ENCODE measurements around the gene GRIK2. TPM values are rescaled to one million over a fixed set of nuclear protein-coding genes. Genes with fewer than 3 reads are reported as not detected.

The GRIK2 gene
- total and polyA plus RNA-seq, 2 of the 4 experiments (the other 2 are of a cell fraction), result 8.2 to 15.2 TPM

- ChIA-PET POLR2A (ENCODE audit: unreplicated experiment) (no interaction called here), CTCF (no interaction called here)
- Histone ChIP-seq H3K18ac (ENCODE audit: low read depth, low read length) (no peak overlapping the region), H3K36me3 (ENCODE audit: control insufficient read depth, insufficient read depth, low read length) (no peaks in the 10 kb centered on the region), H2AK9ac (replicated peaks; ENCODE audit: low read depth, low read length, poor library complexity) (no peak overlapping the region), H2BK15ac (ENCODE audit: low read depth, low read length) (no peak overlapping the region), H3K9me3 (ENCODE audit: control insufficient read depth, insufficient read depth, low read length) (no peaks in the 10 kb centered on the region), H4K5ac (ENCODE audit: low read depth, low read length) (no peak overlapping the region), H2BK120ac (ENCODE audit: low read depth, low read length) (no peak overlapping the region), H4K91ac (ENCODE audit: insufficient read depth, low read depth, low read length) (no peak overlapping the region), H3K4ac (ENCODE audit: low read depth, low read length) (no peak overlapping the region), H3K27ac (ENCODE audit: insufficient read depth, low read length) (no peak overlapping the region), H3K79me1 (ENCODE audit: low read depth in 1 of 2, low read length in 2 of 2) (no peaks in the 10 kb centered on the region), H3K23ac (ENCODE audit: low read depth, low read length) (no peak overlapping the region), H3K4me2 (ENCODE audit: low read depth, low read length) (no peak overlapping the region), H3K14ac (replicated peaks; ENCODE audit: low read depth, low read length) (no peak overlapping the region), H3K9me1 (ENCODE audit: insufficient read depth, low read length) (no peaks in the 10 kb centered on the region), H4K20me1 (ENCODE audit: insufficient read depth, low read length) (no peaks in the 10 kb centered on the region), H3K4me1 (ENCODE audit: control insufficient read depth, insufficient read depth, low read length) (no peaks in the 10 kb centered on the region), H3K9ac (ENCODE audit: low read depth, low read length) (no peak overlapping the region), H2BK5ac (ENCODE audit: low read depth, low read length, poor library complexity, severe bottlenecking) (no peak overlapping the region), H2AFZ (replicated peaks; ENCODE audit: low read length, poor library complexity) (no peak overlapping the region), H2AK5ac (ENCODE audit: low read depth, low read length) (no peak overlapping the region), H3K27me3 (ENCODE audit: control insufficient read depth, insufficient read depth, low read length) (no peaks in the 10 kb centered on the region), H4K8ac (ENCODE audit: low read depth in 2 of 2, low read length in 2 of 2) (no peak overlapping the region), H2BK20ac (ENCODE audit: low read depth, low read length) (no peak overlapping the region), H3K4me3 (ENCODE audit: insufficient read depth, low read depth, low read length) (no peak overlapping the region), H3K56ac (ENCODE audit: extremely low read depth, insufficient read depth, low read length) (no peak overlapping the region)
- in situ Hi-C loops (cut with MboI; ENCODE audit: low sequenced_read_pairs) (no loop called here), dilution Hi-C loops (cut with HindIII; ENCODE audit: low sequenced_read_pairs, unreplicated experiment) (no loop called here), intact Hi-C loops (cut with micrococcal nuclease) (no loop called here)
- no TSS peak for BruUV-seq (replicated peaks)
- ATAC-seq (ENCODE audit: low read depth), result no peak
- WGBS, 2 experiments (ENCODE audit: extremely low coverage in 2 of 2, insufficient read length in 1 of 2), result no CpG with 5 or more reads among the region's 1 CpG
- peak; percentile 49 for DNase-seq
- TF ChIP-seq CEBPB (IDR thresholded peaks at IDR 0.05; ENCODE audit: low read depth, low read length) (no peak), NFE2L2 (IDR thresholded peaks at IDR 0.05; ENCODE audit: low read depth, low read length) (peak; percentile 16; the same call in 1 of the 2 replicates), FOS (IDR thresholded peaks at IDR 0.05; ENCODE audit: low read depth, low read length) (no peak), MAZ (IDR thresholded peaks at IDR 0.05; ENCODE audit: borderline replicate concordance, low read depth, low read length) (no peak)
- TF ChIP-seq, protein P1, sequence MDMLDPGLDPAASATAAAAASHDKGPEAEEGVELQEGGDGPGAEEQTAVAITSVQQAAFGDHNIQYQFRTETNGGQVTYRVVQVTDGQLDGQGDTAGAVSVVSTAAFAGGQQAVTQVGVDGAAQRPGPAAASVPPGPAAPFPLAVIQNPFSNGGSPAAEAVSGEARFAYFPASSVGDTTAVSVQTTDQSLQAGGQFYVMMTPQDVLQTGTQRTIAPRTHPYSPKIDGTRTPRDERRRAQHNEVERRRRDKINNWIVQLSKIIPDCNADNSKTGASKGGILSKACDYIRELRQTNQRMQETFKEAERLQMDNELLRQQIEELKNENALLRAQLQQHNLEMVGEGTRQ (IDR thresholded peaks at IDR 0.05; ENCODE audit: low read depth, low read length), result no peak
Measured at GRCh38 chr6:101851911-101852310, 458.4 kb downstream of the GRIK2 start.

Data from IMR-90 (cell line).